GM18499 (cell line): ENCODE measurements around the gene MDK.
"Not testable (repeated sequence)": the region's sequence is repeated elsewhere in the genome, so short reads cannot be mapped to it uniquely, and the experiment has no call there.

Source experiments
- ATAC-seq: cut with Tn5 transposase; IDR thresholded peaks from one replicate; pipeline ENCODE4 v1.9.1; 2021; ENCODE audit warnings: moderate number of reproducible peaks; ENCODE audit not compliant: insufficient read depth, unreplicated experiment

The MDK gene

GRCh38 chr11:46366661-46367161, 14.8 kb upstream of the MDK start:
- ATAC-seq = no peak

DNA sequence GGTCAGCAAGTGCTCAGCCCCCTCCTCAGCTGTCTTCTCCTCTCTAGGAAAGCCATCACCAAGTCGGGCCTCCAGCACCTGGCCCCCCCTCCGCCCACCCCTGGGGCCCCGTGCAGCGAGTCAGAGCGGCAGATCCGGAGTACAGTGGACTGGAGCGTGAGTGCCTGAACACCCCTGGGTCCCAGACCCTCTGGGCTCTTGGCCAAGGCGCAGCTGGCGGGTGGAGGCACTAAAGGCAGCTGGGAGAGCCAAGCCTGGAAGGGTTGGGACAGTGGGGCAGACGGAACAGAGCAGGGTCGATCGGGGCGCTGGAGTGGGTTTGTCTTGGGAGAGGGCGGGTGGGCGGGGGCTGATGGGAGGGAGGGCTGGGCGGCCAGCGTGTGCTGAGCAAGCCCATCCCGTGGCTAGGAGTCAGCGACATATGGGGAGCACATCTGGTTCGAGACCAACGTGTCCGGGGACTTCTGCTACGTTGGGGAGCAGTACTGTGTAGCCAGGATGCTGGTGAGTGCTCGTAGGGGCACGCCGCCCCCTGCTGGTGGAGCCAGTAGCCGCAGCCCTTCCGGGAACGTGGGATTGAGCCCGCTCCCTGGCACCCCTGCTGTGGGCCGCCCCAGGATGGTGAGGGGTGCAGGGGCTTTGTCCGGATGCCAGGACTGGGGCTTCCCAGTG, 14.1 kb upstream of the MDK start:
- peak; percentile 77 for ATAC-seq

GRCh38 chr11:46367916-46368267, 13.6 kb upstream of the MDK start:
- no peak for ATAC-seq

DNA sequence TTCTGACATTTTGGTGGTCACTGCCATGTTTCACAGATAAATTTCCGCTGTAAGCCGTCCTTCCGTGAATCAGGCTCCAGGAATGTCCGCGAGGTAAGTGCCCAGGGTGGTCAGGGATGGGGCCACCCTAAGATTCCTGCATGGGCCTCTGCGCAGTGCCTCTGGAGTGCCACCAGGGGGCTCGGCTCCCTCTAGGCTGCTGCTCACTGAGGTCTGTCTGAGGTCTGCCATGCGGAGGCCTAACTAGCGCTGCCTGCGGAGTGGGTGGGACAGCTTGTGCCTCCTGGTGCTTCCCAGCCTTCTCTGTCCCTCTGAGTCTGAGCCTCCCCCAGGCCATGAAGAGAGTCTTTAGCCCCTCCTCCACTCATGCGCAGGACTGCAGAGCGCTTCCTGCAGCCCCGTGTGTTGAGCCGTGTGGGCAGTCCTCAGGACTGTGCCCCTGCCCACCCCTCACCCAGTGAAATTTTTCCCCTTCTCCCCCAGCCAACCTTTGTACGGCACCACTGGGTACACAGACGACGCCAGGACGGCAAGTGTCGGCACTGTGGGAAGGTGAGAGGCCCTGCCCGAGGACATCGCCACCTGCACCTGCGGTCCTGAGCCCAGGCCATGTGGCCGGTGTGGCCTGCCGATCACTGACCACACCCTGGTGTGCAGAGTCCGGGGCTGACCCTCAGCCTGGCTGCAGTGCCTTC, 11.9 kb upstream of the MDK start:
- no peak for ATAC-seq

DNA sequence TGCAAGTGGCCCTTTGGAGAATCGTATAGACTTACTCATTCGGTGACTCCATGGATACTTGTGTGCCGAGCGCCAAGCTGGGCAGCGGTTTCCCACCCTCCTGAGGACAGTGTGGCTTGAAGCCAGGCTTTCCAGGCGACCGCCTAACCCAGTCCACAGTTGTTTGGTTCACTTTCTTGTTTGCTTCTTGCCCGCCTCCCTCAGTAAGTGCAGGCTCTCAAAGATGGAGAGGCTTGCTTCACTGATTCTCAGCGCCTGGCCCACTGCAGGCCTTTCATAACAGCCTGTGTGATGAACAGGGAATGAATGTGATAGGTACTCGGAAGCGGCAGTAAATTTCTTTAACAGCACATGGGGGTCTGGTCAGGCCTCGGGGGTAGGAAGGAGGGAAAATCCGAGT, 11.2 kb upstream of the MDK start:
- no peak for ATAC-seq

GRCh38 chr11:46371262-46371661, 10.2 kb upstream of the MDK start:
- not testable (repeated sequence) for ATAC-seq

DNA sequence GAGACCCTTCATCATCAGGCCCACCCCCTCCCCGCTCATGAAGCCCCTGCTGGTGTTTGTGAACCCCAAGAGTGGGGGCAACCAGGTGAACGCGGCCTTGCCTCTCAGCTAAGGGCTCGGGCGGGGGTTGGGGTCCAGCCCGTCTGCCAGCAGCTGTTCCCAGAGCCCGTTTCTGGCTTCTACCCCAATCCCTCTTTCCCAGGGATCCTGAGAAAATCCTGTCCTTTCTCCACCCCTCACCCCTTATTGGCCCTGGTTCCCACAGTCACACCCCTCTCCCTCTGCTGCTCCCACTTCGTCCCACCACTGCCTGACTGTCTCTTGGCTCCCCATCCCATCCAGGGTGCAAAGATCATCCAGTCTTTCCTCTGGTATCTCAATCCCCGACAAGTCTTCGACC, 9.4 kb upstream of the MDK start:
- ATAC-seq = no peak

DNA sequence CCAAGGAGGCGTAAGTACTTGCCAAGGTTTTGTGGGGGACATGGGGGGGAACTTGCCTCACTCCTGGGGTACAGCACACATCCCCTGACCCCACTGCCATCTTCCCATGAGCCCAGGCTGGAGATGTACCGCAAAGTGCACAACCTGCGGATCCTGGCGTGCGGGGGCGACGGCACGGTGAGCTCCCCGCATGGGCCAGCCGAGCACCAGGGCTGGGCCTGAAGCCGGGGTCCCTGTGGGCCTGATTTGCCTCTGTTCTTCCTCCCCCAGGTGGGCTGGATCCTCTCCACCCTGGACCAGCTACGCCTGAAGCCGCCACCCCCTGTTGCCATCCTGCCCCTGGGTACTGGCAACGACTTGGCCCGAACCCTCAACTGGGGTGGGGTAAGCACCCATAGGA, 9.0 kb upstream of the MDK start:
- ATAC-seq = not testable (repeated sequence)

DNA sequence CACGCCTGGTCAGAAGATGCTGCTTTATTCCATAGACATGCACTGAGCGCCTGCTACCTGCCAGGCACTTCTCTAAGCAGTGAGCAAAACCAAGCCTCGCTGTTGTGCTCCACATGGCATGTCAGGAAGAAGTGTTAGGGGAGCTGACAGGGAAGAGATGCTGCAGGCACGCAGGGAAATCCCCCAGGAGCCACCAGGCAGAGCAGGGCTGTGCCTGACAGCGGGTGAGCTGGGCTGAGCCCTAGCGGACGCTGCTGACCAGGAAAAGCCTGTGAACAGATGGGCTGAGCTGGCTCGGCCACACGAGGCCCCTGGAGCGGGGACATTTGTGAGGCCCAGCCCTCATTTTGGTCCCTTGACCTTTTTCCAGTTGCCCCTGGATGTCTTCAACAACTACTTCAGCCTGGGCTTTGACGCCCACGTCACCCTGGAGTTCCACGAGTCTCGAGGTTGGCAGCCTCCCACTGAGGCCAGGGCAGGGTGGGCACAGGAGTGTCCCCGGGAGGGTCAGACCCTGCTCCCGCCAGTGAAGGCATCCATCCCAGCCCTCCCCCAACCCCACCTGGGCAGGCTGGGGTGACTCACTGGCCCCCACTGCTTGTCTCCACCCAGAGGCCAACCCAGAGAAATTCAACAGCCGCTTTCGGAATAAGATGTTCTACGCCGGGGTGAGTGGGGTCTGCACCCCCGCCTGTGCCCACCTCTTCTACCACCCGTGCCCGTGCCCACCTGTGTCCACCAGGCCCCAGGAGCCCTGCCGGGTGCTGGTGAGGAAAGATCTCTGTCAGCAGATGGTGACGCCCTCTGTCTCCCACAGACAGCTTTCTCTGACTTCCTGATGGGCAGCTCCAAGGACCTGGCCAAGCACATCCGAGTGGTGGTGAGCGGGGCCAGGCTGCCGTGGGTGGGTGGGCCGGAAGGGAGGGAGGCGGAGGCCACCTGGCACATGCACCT, 7.4 kb upstream of the MDK start:
- ATAC-seq = no peak

- no peak for ATAC-seq
These were observed 6.7 kb upstream of the MDK start for GRCh38 chr11:46374815-46375214.

- no peak for ATAC-seq
These were observed 5.9 kb upstream of the MDK start for GRCh38 chr11:46375392-46376101.

- no peak for ATAC-seq
These were observed 5.0 kb upstream of the MDK start for GRCh38 chr11:46376258-46377050.

DNA sequence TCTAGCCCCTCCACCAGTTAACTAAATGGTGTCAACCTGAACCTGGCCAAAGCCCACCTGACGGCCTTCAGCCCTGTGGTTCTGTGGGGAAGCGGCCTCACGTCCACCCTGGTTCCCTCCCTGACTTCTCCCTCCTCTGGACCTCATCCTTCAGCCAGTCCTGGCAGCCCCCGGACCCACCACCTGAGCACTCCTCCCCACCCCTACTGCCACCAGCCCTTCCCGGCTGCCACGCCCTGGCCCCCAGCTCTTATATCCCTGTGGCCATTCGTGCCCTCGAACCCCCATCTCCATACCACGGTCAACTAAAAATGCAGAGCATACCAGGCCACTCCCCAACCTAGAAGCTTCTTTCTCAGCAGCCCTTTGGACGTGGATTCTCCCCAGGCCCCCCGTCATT, 4.2 kb upstream of the MDK start:
- no peak for ATAC-seq

- ATAC-seq = no peak
These were observed 3.6 kb upstream of the MDK start for GRCh38 chr11:46377831-46378230.

DNA sequence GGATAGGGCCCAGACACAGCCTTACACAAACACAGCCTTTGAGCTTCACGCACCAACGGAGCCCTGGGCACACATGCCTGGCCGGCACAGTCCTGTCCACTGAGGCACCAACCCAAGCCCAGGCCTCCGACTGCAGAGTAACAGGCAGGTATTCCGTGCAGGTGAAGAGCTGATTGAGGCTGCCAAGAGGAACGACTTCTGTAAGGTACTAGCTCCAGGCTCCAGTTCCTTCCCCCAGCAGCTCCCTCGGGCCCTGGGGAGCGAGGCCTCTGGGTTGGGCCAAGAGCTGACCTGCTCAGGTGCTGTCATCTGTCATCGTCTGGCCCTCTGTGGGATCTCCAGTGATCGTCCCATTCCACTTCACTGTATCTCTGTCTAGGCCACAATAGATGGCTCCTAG, 3.2 kb upstream of the MDK start:
- no peak for ATAC-seq

- ATAC-seq = no peak
These were observed 2.5 kb upstream of the MDK start for GRCh38 chr11:46378811-46379481.

DNA sequence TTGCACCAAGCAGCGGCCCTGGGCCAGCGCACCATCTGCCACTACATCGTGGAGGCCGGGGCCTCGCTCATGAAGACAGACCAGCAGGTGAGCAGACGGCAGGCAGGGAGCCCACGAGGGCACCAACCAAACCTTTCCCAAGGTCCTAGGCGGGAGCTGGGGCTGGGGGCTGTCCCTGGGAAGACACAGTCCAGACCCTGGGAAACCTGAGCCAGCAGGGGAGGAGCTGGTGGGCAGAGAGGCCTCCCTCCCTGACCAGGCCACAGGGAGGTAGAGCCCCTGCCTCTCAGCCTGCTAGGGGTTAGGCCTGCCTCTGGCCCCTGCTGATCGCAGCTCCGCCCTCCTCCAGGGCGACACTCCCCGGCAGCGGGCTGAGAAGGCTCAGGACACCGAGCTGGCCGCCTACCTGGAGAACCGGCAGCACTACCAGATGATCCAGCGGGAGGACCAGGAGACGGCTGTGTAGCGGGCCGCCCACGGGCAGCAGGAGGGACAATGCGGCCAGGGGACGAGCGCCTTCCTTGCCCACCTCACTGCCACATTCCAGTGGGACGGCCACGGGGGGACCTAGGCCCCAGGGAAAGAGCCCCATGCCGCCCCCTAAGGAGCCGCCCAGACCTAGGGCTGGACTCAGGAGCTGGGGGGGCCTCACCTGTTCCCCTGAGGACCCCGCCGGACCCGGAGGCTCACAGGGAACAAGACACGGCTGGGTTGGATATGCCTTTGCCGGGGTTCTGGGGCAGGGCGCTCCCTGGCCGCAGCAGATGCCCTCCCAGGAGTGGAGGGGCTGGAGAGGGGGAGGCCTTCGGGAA, 1.8 kb upstream of the MDK start:
- not testable (repeated sequence) for ATAC-seq

GRCh38 chr11:46380340-46381047, 975 bp upstream of the MDK start:
- no peak for ATAC-seq
